ENCODE results near the gene GHRHR. TPM values are rescaled to one million over a fixed set of nuclear protein-coding genes. Genes with fewer than 3 reads are reported as not detected.
A peak's percentile ranks its signal among the peaks of the same experiment; 100 is the strongest.

The GHRHR gene
- total and polyA plus RNA-seq, 9 of the 15 experiments (the other 6 are each of a cell fraction or from before 2014, with no cell fraction given), result not detected

DNA sequence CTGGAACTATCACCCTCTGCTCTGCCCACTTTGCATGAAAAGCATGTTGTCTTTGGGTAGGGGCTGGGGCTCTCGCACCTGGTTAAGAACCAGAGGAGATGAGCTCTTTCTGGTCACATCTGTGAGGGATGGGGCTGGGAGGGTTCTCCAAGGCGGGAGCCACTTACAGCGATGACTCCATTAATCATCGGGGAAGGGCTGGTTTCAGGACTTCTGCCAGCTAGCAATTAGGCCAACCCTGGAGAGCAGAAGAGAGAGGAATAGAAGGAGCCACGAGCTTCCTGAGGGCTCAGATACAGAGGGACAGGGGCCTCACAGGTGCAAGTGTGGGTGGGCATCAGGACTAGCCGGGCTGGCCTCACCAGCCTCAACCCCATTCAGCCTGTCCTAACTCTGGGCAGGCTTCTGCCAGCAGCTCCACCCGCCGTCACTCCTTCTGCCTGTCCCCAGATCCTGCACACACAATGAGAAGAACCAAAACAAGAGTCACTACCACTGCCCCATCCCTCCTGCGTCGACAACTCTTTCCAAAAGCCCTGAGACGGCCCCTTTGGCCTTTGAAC, 43.7 kb upstream of the GHRHR start (continued):
- TF ChIP-seq SMC3 (conservative IDR thresholded peaks at IDR 0.05; ENCODE audit: insufficient read depth, low read depth, low read length), result no peak
- no peak for TF ChIP-seq ZZZ3 (IDR thresholded peaks at IDR 0.05)
- no peak for TF ChIP-seq GABPA (tag; conservative IDR thresholded peaks at IDR 0.05; ENCODE audit: low read depth)
- TF ChIP-seq ZNF124 (CRISPR knock-in tag; IDR thresholded peaks at IDR 0.05), result no peak

DNA sequence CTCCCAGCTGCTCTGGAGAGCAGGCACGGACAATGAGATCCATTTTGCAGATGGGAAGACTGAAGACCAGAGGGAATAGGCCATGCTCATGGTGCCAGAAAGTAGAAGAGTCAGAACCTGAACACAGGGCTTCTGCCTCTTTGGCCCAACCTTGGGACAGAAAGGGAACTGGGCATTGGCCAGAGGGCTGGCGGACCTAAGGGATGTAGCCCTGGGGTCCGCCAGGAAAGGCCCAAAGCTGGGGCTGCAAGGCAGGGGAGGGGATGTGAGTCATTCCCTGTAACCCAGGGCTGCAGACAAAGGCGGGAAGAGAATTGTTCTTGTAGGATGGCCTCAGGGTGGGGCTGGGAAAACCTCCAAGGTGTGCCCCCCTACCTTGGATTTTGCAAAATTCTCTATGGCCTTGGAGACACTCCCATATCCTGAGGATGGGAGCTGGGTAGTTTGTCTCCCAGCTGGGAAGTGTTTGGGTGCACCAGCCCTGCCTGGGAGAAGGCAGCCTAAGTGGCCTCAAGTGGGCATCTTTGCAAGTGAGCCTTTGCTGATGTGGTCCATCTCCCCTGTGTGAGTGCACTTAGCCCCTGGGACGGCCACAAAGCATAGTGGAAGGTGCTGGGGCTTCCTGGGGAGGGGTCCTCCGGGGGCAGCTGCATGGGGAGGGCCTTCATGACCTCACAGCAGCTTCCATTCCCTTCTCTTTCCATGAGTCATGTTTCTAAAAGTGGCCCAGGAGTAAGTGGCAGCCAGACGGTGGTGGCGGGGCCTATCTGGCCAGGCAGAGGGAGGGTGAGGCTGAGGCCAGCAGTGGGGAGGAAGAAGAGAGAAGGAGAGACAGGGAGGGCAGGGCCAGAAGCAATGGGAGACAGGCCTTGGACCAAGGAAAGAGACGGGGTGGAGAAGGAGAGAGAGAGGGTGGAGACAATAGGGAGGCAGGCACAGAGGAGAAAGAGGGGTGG, 42.9 kb upstream of the GHRHR start:
- no peaks in the 10 kb centered on the region for H3K79me2 ChIP-seq (ENCODE audit: control insufficient read depth, insufficient read depth, low read length)
- peaks cover 53 to 54% of the 10 kb centered on the region in 2 experiments for H3K4me1 ChIP-seq (replicated peaks in 1 of 2; ENCODE audit: control insufficient read depth in 2 of 2, insufficient read depth in 2 of 2, low read length in 2 of 2)
- peak overlapping the region; percentile 73 for H2AFZ ChIP-seq (ENCODE audit: low read depth, low read length)
- H3K9ac ChIP-seq (ENCODE audit: insufficient read depth in 1 of 2, low read depth in 2 of 2, low read length in 2 of 2), result peak overlapping the region; percentile 39 to 53; a peak in 3 of 4 replicates
- FAIRE-seq (peak; percentile 74), ATAC-seq (peak; percentile 70), DNase-seq (ENCODE audit: extremely low read depth in 1 of 4, low spot score in 3 of 4) (peak; percentile 61 to 77 (median 65))
- H3K4me3 ChIP-seq, result no peak overlapping the region
- no peaks in the 10 kb centered on the region for H4K20me1 ChIP-seq (replicated peaks; ENCODE audit: control insufficient read depth, insufficient read depth, low read length)
- intact Hi-C loops (cut with micrococcal nuclease) (no loop called here), in situ Hi-C loops (cut with MboI) (no loop called here)
- peak overlapping the region; percentile 51 for H3K4me2 ChIP-seq (ENCODE audit: insufficient read depth, low read length)
- no TSS peak for BruUV-seq (replicated peaks)
- no peaks in the 10 kb centered on the region for H3K27me3 ChIP-seq (ENCODE audit: control insufficient read depth in 2 of 2, insufficient read depth in 2 of 2, low read length in 2 of 2)
- CTCF ChIA-PET (ENCODE audit: low intra/inter-chr PET ratio), result no interaction called here
- no peaks in the 10 kb centered on the region for H3K36me3 ChIP-seq (ENCODE audit: control insufficient read depth, insufficient read depth, low read length)
- WGBS (ENCODE audit: insufficient coverage, low coverage, missing lambda C conversion rate), result 44% methylated on average over 8 of the region's 9 CpGs
- POLR2A ChIA-PET, result no interaction called here
- peaks cover 7% of the 10 kb centered on the region for H3K9me1 ChIP-seq (ENCODE audit: control insufficient read depth, insufficient read depth, low read length)
- no peaks in the 10 kb centered on the region for H3K9me3 ChIP-seq (replicated peaks; ENCODE audit: control insufficient read depth, insufficient read depth, low read depth, low read length)
- peak overlapping the region; percentile 58; the same call in 1 of the 3 replicates for H3K27ac ChIP-seq (ENCODE audit: extremely low read depth, low read depth, low read length)
- TF ChIP-seq SMAD4 (CRISPR knock-in tag; conservative IDR thresholded peaks at IDR 0.05) (peak; percentile 48; the same call in 1 of the 2 replicates), HDAC2 (IDR thresholded peaks at IDR 0.05) (peak; percentile 24), FOSL1 (tag; conservative IDR thresholded peaks at IDR 0.05) (peak; percentile 75), ZFPM2 (CRISPR knock-in tag; IDR thresholded peaks at IDR 0.05) (no peak), MTA3 (IDR thresholded peaks at IDR 0.05; ENCODE audit: borderline replicate concordance) (0 out of 2 replicates have a peak, but pooled peaks have one; percentile 24), ELF4 (CRISPR knock-in tag; IDR thresholded peaks at IDR 0.05) (peak; percentile 74), MAZ (CRISPR knock-in tag; conservative IDR thresholded peaks at IDR 0.05 in 1 of 2, IDR thresholded peaks at IDR 0.05 in 1 of 2) (peak in 1 of 2 experiments; percentile 55; a peak in 1 of 4 replicates), RBM25 (IDR thresholded peaks at IDR 0.05; ENCODE audit: low read depth, low read length, severe bottlenecking) (peak; percentile 75), HDGF (IDR thresholded peaks at IDR 0.05) (0 out of 2 replicates have a peak, but pooled peaks have one; percentile 62)
- TF ChIP-seq, protein P1, sequence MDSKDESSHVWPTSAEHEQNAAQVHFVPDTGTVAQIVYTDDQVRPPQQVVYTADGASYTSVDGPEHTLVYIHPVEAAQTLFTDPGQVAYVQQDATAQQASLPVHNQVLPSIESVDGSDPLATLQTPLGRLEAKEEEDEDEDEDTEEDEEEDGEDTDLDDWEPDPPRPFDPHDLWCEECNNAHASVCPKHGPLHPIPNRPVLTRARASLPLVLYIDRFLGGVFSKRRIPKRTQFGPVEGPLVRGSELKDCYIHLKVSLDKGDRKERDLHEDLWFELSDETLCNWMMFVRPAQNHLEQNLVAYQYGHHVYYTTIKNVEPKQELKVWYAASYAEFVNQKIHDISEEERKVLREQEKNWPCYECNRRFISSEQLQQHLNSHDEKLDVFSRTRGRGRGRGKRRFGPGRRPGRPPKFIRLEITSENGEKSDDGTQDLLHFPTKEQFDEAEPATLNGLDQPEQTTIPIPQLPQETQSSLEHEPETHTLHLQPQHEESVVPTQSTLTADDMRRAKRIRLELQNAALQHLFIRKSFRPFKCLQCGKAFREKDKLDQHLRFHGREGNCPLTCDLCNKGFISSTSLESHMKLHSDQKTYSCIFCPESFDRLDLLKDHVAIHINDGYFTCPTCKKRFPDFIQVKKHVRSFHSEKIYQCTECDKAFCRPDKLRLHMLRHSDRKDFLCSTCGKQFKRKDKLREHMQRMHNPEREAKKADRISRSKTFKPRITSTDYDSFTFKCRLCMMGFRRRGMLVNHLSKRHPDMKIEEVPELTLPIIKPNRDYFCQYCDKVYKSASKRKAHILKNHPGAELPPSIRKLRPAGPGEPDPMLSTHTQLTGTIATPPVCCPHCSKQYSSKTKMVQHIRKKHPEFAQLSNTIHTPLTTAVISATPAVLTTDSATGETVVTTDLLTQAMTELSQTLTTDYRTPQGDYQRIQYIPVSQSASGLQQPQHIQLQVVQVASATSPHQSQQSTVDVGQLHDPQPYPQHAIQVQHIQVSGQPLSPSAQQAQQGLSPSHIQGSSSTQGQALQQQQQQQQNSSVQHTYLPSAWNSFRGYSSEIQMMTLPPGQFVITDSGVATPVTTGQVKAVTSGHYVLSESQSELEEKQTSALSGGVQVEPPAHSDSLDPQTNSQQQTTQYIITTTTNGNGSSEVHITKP (IDR thresholded peaks at IDR 0.05; ENCODE audit: partially characterized antibody), result peak; percentile 63
- TF ChIP-seq, protein P2, sequence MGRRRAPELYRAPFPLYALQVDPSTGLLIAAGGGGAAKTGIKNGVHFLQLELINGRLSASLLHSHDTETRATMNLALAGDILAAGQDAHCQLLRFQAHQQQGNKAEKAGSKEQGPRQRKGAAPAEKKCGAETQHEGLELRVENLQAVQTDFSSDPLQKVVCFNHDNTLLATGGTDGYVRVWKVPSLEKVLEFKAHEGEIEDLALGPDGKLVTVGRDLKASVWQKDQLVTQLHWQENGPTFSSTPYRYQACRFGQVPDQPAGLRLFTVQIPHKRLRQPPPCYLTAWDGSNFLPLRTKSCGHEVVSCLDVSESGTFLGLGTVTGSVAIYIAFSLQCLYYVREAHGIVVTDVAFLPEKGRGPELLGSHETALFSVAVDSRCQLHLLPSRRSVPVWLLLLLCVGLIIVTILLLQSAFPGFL (CRISPR knock-in tag; IDR thresholded peaks at IDR 0.05), result no peak

All from K562 (cell line).